H1 (cell line): ENCODE results near the gene ZRANB2. TPM values are rescaled to one million over a fixed set of nuclear protein-coding genes. Genes with fewer than 3 reads are reported as not detected.

Source experiments
- ASH2L ChIP-seq: fragments of 200-600, 300-600 bp; sonication (generic); IDR thresholded peaks from one replicate; pipeline ENCODE4 v1.7.1; 2017; ENCODE audit warnings: low read length
- ATF3 ChIP-seq: IDR thresholded peaks from 2 replicates; pipeline ENCODE4 v1.6.1; 2011; ENCODE audit warnings: low read depth, mild to moderate bottlenecking, low read length; ENCODE audit not compliant: insufficient read depth
- CHD2 ChIP-seq: IDR thresholded peaks from 2 replicates; pipeline ENCODE4 v1.6.1; 2012; ENCODE audit warnings: low read length, improper control_type of control experiment
- EGR1 ChIP-seq: IDR thresholded peaks from 2 replicates; pipeline ENCODE4 v1.6.1; 2011; ENCODE audit warnings: low read depth, low read length, borderline replicate concordance
- GTF2F1 ChIP-seq: IDR thresholded peaks from 2 replicates; pipeline ENCODE4 v1.6.1; 2012; ENCODE audit warnings: low read depth, low read length, improper control_type of control experiment, borderline replicate concordance
- MAFK ChIP-seq: IDR thresholded peaks from 2 replicates; pipeline ENCODE4 v1.6.1; 2012; ENCODE audit warnings: low read depth, mild to moderate bottlenecking, improper control_type of control experiment, low read length
- POLR2A ChIP-seq, 2 experiments: IDR thresholded peaks; 1 replicate in 1 of 2; 2 replicates in 1 of 2; pipeline ENCODE4 v1.6.1; 2011; ENCODE audit warnings: low read depth in 2 of 2, low read length in 2 of 2, mild to moderate bottlenecking in 2 of 2; ENCODE audit errors: control extremely low read depth in 1 of 2
- POLR2AphosphoS5 ChIP-seq: IDR thresholded peaks from 2 replicates; pipeline ENCODE4 v1.6.1; 2011; ENCODE audit warnings: low read depth, low read length
- RXRA ChIP-seq: IDR thresholded peaks from 2 replicates; pipeline ENCODE4 v1.6.1; 2011; ENCODE audit warnings: low read depth, mild to moderate bottlenecking, low read length, moderate library complexity; ENCODE audit not compliant: insufficient read depth
- SAP30 ChIP-seq: fragments of 300-600 bp; sonication (generic); IDR thresholded peaks from 2 replicates; pipeline ENCODE4 v1.7.1; 2012; ENCODE audit warnings: low read length, moderate library complexity, mild to moderate bottlenecking, inconsistent platforms; ENCODE audit not compliant: insufficient read depth, insufficient replicate concordance
- SP1 ChIP-seq: IDR thresholded peaks from 2 replicates; pipeline ENCODE4 v1.6.1; 2011; ENCODE audit warnings: low read depth, low read length
- SP2 ChIP-seq: IDR thresholded peaks from 2 replicates; pipeline ENCODE4 v1.6.1; 2012; ENCODE audit warnings: mild to moderate bottlenecking, low read length, inconsistent platforms
- TBP ChIP-seq: IDR thresholded peaks from 2 replicates; pipeline ENCODE4 v1.6.1; 2011; ENCODE audit warnings: low read depth, low read length, improper control_type of control experiment
- polyA plus RNA-seq, 7 experiments: library from polyadenylated mRNA; depleted of rRNA in 3 of 7; stranded (reverse) in 5 of 7; unstranded in 2 of 7; fragments of >200 nt in 5 of 7; fragments of 200-250 nt in 2 of 7; gene quantifications; 1 replicate in 5 of 7; 2 replicates in 1 of 7; 4 replicates in 1 of 7; pipeline versions ENCODE4 v1.2.1 to v1.2.3, GENCODE V29; 2011 to 2013; ENCODE audit warnings: missing spikeins in 2 of 7, mixed read lengths in 2 of 7
- total RNA-seq: library from RNA; stranded (reverse); fragmentation: NEBNext Ultra II Directional; extraction: Animal tissue kit (Norgen Biotek cat#: 25700); gene quantifications from 2 replicates; pipeline ENCODE4 v1.2.1, GENCODE V29; 2021
- TF ChIP-seq, protein P1 (sequence below): IDR thresholded peaks from 2 replicates; pipeline ENCODE4 v1.6.1; 2011; ENCODE audit warnings: low read length, improper control_type of control experiment

The ZRANB2 gene
- total and polyA plus RNA-seq, 2 of the 8 experiments (the other 6 are each of a cell fraction or from before 2014, with no cell fraction given), result 35.8 to 103 TPM

GRCh38 chr1:71080739-71081696, at the start of gene ZRANB2 (continued):
- TF ChIP-seq SP2, result peak; percentile 36; the same call in 1 of the 2 replicates
- TF ChIP-seq ASH2L, result peak; percentile 81
- TF ChIP-seq MAFK, result no peak
- TF ChIP-seq POLR2A (IDR thresholded peaks at IDR 0.05; ENCODE audit: control extremely low read depth in 1 of 2, low read depth in 2 of 2, low read length in 2 of 2), result peak; percentile 77 to 96
- TF ChIP-seq, protein P1, sequence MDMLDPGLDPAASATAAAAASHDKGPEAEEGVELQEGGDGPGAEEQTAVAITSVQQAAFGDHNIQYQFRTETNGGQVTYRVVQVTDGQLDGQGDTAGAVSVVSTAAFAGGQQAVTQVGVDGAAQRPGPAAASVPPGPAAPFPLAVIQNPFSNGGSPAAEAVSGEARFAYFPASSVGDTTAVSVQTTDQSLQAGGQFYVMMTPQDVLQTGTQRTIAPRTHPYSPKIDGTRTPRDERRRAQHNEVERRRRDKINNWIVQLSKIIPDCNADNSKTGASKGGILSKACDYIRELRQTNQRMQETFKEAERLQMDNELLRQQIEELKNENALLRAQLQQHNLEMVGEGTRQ, result no peak
- TF ChIP-seq POLR2AphosphoS5, result peak; percentile 88
- peak; percentile 8; the same call in 1 of the 2 replicates for TF ChIP-seq ATF3
- peak; percentile 88 for TF ChIP-seq TBP
- TF ChIP-seq EGR1, result peak; percentile 91
- TF ChIP-seq RXRA, result 0 out of 2 replicates have a peak, but pooled peaks have one; percentile 7
- no peak for TF ChIP-seq SAP30
- TF ChIP-seq SP1, result 0 out of 2 replicates have a peak, but pooled peaks have one; percentile 8
- no peak for TF ChIP-seq CHD2
- TF ChIP-seq GTF2F1, result no peak
